ENCODE measurements around the gene LKAAEAR1. TPM values are rescaled to one million over a fixed set of nuclear protein-coding genes. Genes with fewer than 3 reads are reported as not detected.

Gene LKAAEAR1
- total and polyA plus RNA-seq, 2 of the 13 experiments (the other 11 are each of a cell fraction or from before 2014, with no cell fraction given) = not detected

DNA sequence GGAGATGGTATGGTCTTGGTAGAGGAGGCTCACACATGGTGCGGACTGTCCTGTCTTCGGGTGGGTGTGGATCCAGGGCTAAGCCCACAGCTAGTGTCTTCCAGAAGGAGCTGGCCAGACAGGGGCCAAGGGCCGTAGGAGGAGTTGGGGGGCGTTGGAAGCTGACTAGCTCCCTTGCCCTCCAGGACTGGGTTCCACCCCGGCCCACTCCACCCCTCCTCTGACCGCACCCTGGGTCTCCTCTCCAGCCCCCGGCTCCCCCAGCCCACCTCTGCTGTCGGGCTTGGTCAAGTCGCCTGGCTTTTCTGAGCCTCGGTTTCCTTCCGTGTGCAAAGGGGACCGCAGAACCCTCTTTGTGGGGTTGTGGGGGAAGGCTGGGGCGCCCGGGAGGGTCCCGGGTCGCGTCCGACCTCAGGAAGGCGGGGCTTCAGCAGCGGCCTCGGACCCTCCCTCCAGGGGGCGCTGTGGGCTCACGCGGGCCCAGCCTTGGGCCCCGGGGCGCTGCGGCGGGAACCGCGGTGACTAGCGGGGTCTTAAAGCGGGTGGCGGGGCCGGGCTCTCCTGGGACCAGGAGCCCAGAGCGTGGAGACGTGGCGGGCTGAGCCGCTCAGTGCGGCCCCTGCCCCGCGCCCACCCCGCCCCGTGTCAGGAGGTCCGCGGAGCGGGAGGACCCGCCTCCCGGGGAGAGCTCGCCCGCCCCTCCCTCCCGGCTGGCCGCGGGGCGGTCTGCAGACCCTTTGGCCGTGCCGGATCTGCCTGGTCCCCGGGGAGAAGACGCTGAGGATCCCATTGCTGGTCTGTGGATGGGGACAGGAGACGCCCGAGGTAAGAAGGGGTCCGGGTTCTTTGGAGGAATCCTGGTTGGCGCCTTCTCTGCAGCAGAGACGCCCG is 17.8 kb upstream of the LKAAEAR1 start (continued):
- TF ChIP-seq POLR2AphosphoS2 (IDR thresholded peaks at IDR 0.05; ENCODE audit: low read depth, low read length) = no peak
- no peak for TF ChIP-seq ZNF513 (CRISPR knock-in tag; conservative IDR thresholded peaks at IDR 0.05)
- no peak for TF ChIP-seq ZNF841 (CRISPR knock-in tag; IDR thresholded peaks at IDR 0.05; ENCODE audit: borderline replicate concordance)
- peak; percentile 80 for TF ChIP-seq ZNF891 (CRISPR knock-in tag; IDR thresholded peaks at IDR 0.05)
- TF ChIP-seq, protein P1, sequence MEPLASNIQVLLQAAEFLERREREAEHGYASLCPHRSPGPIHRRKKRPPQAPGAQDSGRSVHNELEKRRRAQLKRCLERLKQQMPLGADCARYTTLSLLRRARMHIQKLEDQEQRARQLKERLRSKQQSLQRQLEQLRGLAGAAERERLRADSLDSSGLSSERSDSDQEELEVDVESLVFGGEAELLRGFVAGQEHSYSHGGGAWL (CRISPR knock-in tag; IDR thresholded peaks at IDR 0.05) = peak; percentile 71; the same call in 1 of the 2 replicates
- TF ChIP-seq SIN3B (IDR thresholded peaks at IDR 0.05; ENCODE audit: low read length) = no peak
- TF ChIP-seq DRAP1 (CRISPR knock-in tag; IDR thresholded peaks at IDR 0.05) = no peak
- TF ChIP-seq, protein P2, sequence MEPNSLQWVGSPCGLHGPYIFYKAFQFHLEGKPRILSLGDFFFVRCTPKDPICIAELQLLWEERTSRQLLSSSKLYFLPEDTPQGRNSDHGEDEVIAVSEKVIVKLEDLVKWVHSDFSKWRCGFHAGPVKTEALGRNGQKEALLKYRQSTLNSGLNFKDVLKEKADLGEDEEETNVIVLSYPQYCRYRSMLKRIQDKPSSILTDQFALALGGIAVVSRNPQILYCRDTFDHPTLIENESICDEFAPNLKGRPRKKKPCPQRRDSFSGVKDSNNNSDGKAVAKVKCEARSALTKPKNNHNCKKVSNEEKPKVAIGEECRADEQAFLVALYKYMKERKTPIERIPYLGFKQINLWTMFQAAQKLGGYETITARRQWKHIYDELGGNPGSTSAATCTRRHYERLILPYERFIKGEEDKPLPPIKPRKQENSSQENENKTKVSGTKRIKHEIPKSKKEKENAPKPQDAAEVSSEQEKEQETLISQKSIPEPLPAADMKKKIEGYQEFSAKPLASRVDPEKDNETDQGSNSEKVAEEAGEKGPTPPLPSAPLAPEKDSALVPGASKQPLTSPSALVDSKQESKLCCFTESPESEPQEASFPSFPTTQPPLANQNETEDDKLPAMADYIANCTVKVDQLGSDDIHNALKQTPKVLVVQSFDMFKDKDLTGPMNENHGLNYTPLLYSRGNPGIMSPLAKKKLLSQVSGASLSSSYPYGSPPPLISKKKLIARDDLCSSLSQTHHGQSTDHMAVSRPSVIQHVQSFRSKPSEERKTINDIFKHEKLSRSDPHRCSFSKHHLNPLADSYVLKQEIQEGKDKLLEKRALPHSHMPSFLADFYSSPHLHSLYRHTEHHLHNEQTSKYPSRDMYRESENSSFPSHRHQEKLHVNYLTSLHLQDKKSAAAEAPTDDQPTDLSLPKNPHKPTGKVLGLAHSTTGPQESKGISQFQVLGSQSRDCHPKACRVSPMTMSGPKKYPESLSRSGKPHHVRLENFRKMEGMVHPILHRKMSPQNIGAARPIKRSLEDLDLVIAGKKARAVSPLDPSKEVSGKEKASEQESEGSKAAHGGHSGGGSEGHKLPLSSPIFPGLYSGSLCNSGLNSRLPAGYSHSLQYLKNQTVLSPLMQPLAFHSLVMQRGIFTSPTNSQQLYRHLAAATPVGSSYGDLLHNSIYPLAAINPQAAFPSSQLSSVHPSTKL (CRISPR knock-in tag; IDR thresholded peaks at IDR 0.05) = no peak; the same call in 1 of the 2 replicates
- TF ChIP-seq, protein P3, sequence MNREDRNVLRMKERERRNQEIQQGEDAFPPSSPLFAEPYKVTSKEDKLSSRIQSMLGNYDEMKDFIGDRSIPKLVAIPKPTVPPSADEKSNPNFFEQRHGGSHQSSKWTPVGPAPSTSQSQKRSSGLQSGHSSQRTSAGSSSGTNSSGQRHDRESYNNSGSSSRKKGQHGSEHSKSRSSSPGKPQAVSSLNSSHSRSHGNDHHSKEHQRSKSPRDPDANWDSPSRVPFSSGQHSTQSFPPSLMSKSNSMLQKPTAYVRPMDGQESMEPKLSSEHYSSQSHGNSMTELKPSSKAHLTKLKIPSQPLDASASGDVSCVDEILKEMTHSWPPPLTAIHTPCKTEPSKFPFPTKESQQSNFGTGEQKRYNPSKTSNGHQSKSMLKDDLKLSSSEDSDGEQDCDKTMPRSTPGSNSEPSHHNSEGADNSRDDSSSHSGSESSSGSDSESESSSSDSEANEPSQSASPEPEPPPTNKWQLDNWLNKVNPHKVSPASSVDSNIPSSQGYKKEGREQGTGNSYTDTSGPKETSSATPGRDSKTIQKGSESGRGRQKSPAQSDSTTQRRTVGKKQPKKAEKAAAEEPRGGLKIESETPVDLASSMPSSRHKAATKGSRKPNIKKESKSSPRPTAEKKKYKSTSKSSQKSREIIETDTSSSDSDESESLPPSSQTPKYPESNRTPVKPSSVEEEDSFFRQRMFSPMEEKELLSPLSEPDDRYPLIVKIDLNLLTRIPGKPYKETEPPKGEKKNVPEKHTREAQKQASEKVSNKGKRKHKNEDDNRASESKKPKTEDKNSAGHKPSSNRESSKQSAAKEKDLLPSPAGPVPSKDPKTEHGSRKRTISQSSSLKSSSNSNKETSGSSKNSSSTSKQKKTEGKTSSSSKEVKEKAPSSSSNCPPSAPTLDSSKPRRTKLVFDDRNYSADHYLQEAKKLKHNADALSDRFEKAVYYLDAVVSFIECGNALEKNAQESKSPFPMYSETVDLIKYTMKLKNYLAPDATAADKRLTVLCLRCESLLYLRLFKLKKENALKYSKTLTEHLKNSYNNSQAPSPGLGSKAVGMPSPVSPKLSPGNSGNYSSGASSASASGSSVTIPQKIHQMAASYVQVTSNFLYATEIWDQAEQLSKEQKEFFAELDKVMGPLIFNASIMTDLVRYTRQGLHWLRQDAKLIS (CRISPR knock-in tag; IDR thresholded peaks at IDR 0.05) = no peak
- no peak for TF ChIP-seq ZNF34 (CRISPR knock-in tag; IDR thresholded peaks at IDR 0.05; ENCODE audit: borderline replicate concordance)
- peak; percentile 37; the same call in 1 of the 2 replicates for TF ChIP-seq SUZ12 (IDR thresholded peaks at IDR 0.05; ENCODE audit: low read depth, low read length)
- TF ChIP-seq NFIC (IDR thresholded peaks at IDR 0.05; ENCODE audit: low read length) = no peak
- TF ChIP-seq TBL1XR1 (IDR thresholded peaks at IDR 0.05; ENCODE audit: borderline replicate concordance, low read length, partially characterized antibody) = no peak
- no peak for TF ChIP-seq FIP1L1 (IDR thresholded peaks at IDR 0.05; ENCODE audit: borderline replicate concordance, insufficient read depth, low read depth, low read length)
- TF ChIP-seq, protein P4, sequence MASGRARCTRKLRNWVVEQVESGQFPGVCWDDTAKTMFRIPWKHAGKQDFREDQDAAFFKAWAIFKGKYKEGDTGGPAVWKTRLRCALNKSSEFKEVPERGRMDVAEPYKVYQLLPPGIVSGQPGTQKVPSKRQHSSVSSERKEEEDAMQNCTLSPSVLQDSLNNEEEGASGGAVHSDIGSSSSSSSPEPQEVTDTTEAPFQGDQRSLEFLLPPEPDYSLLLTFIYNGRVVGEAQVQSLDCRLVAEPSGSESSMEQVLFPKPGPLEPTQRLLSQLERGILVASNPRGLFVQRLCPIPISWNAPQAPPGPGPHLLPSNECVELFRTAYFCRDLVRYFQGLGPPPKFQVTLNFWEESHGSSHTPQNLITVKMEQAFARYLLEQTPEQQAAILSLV (CRISPR knock-in tag; IDR thresholded peaks at IDR 0.05; ENCODE audit: borderline replicate concordance) = no peak
- TF ChIP-seq MAZ (IDR thresholded peaks at IDR 0.05; ENCODE audit: borderline replicate concordance, low read depth, low read length) = no peak
- peak; percentile 64 for TF ChIP-seq MAZ (CRISPR knock-in tag; IDR thresholded peaks at IDR 0.05; ENCODE audit: low read depth)

Measured in HepG2 (cell line).